Ishikawa (cell line): ENCODE results near the gene SMAD7.

ENCODE experiments used
- CEBPB ChIP-seq: IDR thresholded peaks from 2 replicates; pipeline ENCODE4 v1.6.1; 2012
- CREB1 ChIP-seq: IDR thresholded peaks from 2 replicates; pipeline ENCODE4 v1.6.1; 2012; ENCODE audit warnings: low read depth
- EGR1 ChIP-seq: IDR thresholded peaks from 2 replicates; pipeline ENCODE4 v1.6.1; 2012
- EP300 ChIP-seq: IDR thresholded peaks from 2 replicates; pipeline ENCODE4 v1.6.1; 2012; ENCODE audit warnings: borderline replicate concordance
- FOXM1 ChIP-seq: IDR thresholded peaks from 2 replicates; pipeline ENCODE4 v1.6.1; 2012; ENCODE audit warnings: low read depth, borderline replicate concordance
- MAX ChIP-seq: IDR thresholded peaks from 2 replicates; pipeline ENCODE4 v1.6.1; 2012
- NFIC ChIP-seq: IDR thresholded peaks from 2 replicates; pipeline ENCODE4 v1.6.1; 2012
- RAD21 ChIP-seq: IDR thresholded peaks from 2 replicates; pipeline ENCODE4 v1.6.1; 2012; ENCODE audit warnings: low read depth
- REST ChIP-seq: IDR thresholded peaks from 2 replicates; pipeline ENCODE4 v1.6.1; 2012; ENCODE audit warnings: low read depth, mild to moderate bottlenecking
- TAF1 ChIP-seq: IDR thresholded peaks from 2 replicates; pipeline ENCODE4 v1.6.1; 2012; ENCODE audit warnings: low read depth, mild to moderate bottlenecking
- TCF12 ChIP-seq: IDR thresholded peaks from 2 replicates; pipeline ENCODE4 v1.6.1; 2012; ENCODE audit warnings: low read depth
- TEAD4 ChIP-seq: IDR thresholded peaks from 2 replicates; pipeline ENCODE4 v1.6.1; 2012
- USF1 ChIP-seq: IDR thresholded peaks from 2 replicates; pipeline ENCODE4 v1.6.1; 2012
- YY1 ChIP-seq: IDR thresholded peaks from 2 replicates; pipeline ENCODE4 v1.6.1; 2012; ENCODE audit warnings: low read depth

GRCh38 chr18:48913201-48913600, 37.6 kb downstream of the SMAD7 start:
- TF ChIP-seq EP300 (no peak), YY1 (no peak), EGR1 (no peak), TCF12 (no peak), RAD21 (peak; percentile 71), CREB1 (no peak), NFIC (no peak), FOXM1 (no peak), CEBPB (no peak), MAX (no peak), REST (no peak), TEAD4 (no peak), TAF1 (no peak), USF1 (no peak)
